B cell (primary cell): ENCODE data around the gene LHX4. TPM values are rescaled to one million over a fixed set of nuclear protein-coding genes. Genes with fewer than 3 reads are reported as not detected.

Experiments
- ATAC-seq: fragments of 200-7000 bp; cut with Tn5 transposase; one replicate; pipeline ENCODE4 v1.10.0; 2021; ENCODE audit warnings: low read depth, mild to moderate bottlenecking, moderate number of reproducible peaks, moderate library complexity
- CTCF ChIA-PET: fragments of 350-600 bp; sonication (Branson Sonifier 250); formaldehyde crosslinking; loops from one replicate; lab custom pipeline; 2021; ENCODE audit warnings: antibody characterized with exemption, inconsistent platforms; lab: Charles Lee
- POLR2A ChIA-PET: fragments of 350-600 bp; sonication (Branson Sonifier 250); formaldehyde crosslinking; loops from one replicate; lab custom pipeline; 2021; ENCODE audit warnings: antibody characterized with exemption; lab: Charles Lee
- DNase-seq: peaks from one replicate; pipeline ENCODE4 v3.0.0; 2013
- H2AFZ ChIP-seq: 2 replicates; pipeline ENCODE4 v1.6.1; 2012; ENCODE audit warnings: mild to moderate bottlenecking, low read depth, low read length; ENCODE audit not compliant: insufficient read depth, poor library complexity, severe bottlenecking
- H3K27ac ChIP-seq, 2 donors: 1 replicate in 1 of 2; 2 replicates in 1 of 2; pipeline ENCODE4 v1.5.1; 2012 to 2013; ENCODE audit warnings: low read length in 2 of 2, mild to moderate bottlenecking in 2 of 2, moderate library complexity in 1 of 2
- H3K27me3 ChIP-seq, 4 experiments: fragments of 200-600 bp in 1 of 4; sonication (generic) in 1 of 4; replicated peaks in 1 of 4; 1 replicate in 2 of 4; 2 replicates in 2 of 4; pipeline versions ENCODE4 v1.6.1 to v1.7.0; 2013 to 2016; ENCODE audit warnings: low read length in 3 of 4, mild to moderate bottlenecking in 2 of 4, mixed read lengths in 1 of 4, moderate library complexity in 1 of 4; ENCODE audit not compliant: insufficient read depth in 4 of 4, control insufficient read depth in 3 of 4; ENCODE audit errors: control extremely low read depth in 1 of 4
- H3K36me3 ChIP-seq, 2 experiments: replicated peaks in 1 of 2; 1 replicate in 1 of 2; 2 replicates in 1 of 2; pipeline versions ENCODE4 v1.6.1 to v1.7.1; 2013; ENCODE audit warnings: low read length in 1 of 2; ENCODE audit not compliant: insufficient read depth in 2 of 2, control insufficient read depth in 1 of 2; ENCODE audit errors: control extremely low read depth in 1 of 2, extremely low read depth in 1 of 2
- H3K4me1 ChIP-seq, 2 donors: fragments of 200-600 bp in 1 of 2; sonication (generic) in 1 of 2; 1 replicate in 1 of 2; 2 replicates in 1 of 2; pipeline versions ENCODE4 v1.5.1 to v1.6.1; 2013 to 2017; ENCODE audit warnings: low read length in 2 of 2; ENCODE audit not compliant: control insufficient read depth in 2 of 2, insufficient read depth in 2 of 2
- H3K4me2 ChIP-seq: replicated peaks from 2 replicates; pipeline ENCODE3; 2012; ENCODE audit warnings: mild to moderate bottlenecking, low read depth, low read length; ENCODE audit not compliant: poor library complexity, severe bottlenecking
- H3K4me3 ChIP-seq, 5 experiments: fragments of 200-600 bp in 1 of 5; sonication (generic) in 1 of 5; 1 replicate in 3 of 5; 2 replicates in 2 of 5; pipeline versions ENCODE4 v1.5.1 to v1.7.0; 2011 to 2016; ENCODE audit warnings: low read length in 4 of 5, mild to moderate bottlenecking in 4 of 5, low read depth in 2 of 5, control low read depth in 1 of 5, moderate library complexity in 1 of 5; ENCODE audit not compliant: insufficient read depth in 1 of 5; ENCODE audit errors: control extremely low read depth in 1 of 5, extremely low read depth in 1 of 5
- H3K79me2 ChIP-seq: fragments of 200-600 bp; sonication (generic); one replicate; pipeline ENCODE4 v1.6.0; 2016; ENCODE audit warnings: low read length; ENCODE audit not compliant: control insufficient read depth, insufficient read depth
- H3K9ac ChIP-seq: fragments of 200-600 bp; sonication (generic); 2 replicates; pipeline ENCODE4 v1.6.1; 2017; ENCODE audit warnings: mild to moderate bottlenecking, low read length, moderate library complexity
- H3K9me3 ChIP-seq, 3 donors: one replicate each; pipeline versions ENCODE4 v1.6.1 to v1.7.1; 2013; ENCODE audit warnings: low read length in 2 of 3; ENCODE audit not compliant: control insufficient read depth in 2 of 3, insufficient read depth in 1 of 3; ENCODE audit errors: control extremely low read depth in 1 of 3
- H4K20me1 ChIP-seq: 2 replicates; pipeline ENCODE4 v1.6.0; 2012; ENCODE audit warnings: mild to moderate bottlenecking, low read length; ENCODE audit not compliant: insufficient read depth, control insufficient read depth, poor library complexity, severe bottlenecking
- H3K27ac Mint-ChIP-seq: one replicate; pipeline ENCODE4 v1.8.0; 2021; ENCODE audit warnings: mixed read lengths
- H3K27me3 Mint-ChIP-seq: one replicate; pipeline ENCODE4 v1.8.0; 2021; ENCODE audit warnings: mixed read lengths
- H3K4me1 Mint-ChIP-seq: one replicate; pipeline ENCODE4 v1.8.0; 2021; ENCODE audit warnings: mixed read lengths
- H3K4me3 Mint-ChIP-seq: one replicate; pipeline ENCODE4 v1.8.0; 2021; ENCODE audit warnings: mixed read lengths
- H3K9me3 Mint-ChIP-seq: one replicate; pipeline ENCODE4 v1.8.0; 2022; ENCODE audit warnings: mixed read lengths; ENCODE audit not compliant: insufficient read depth
- EZH2 ChIP-seq: IDR thresholded peaks from 2 replicates; pipeline ENCODE4 v1.6.1; 2012; ENCODE audit warnings: borderline replicate concordance, low read depth, mild to moderate bottlenecking, moderate library complexity, low read length; ENCODE audit not compliant: insufficient read depth, poor library complexity, severe bottlenecking
- WGBS: methylation state at CpG from one replicate; pipeline ENCODE4 v1.1.5; 2013; ENCODE audit warnings: missing lambda C conversion rate; ENCODE audit not compliant: insufficient coverage; 5-methylcytosine and 5-hydroxymethylcytosine counted together
- intact Hi-C: fragments of 100-400 bp; cut with micrococcal nuclease; formaldehyde crosslinking; loops from one replicate; pipeline ENCODE4 v1.10.0; 2022
- polyA plus RNA-seq: library from polyadenylated mRNA; depleted of rRNA; stranded (reverse); fragments of >200 nt; gene quantifications from 2 replicates; pipeline ENCODE4 v1.2.3, GENCODE V29; 2012
- total RNA-seq, 2 donors: library from RNA; stranded (reverse); fragments of 120-200 nt in 1 of 2; gene quantifications; 1 replicate in 1 of 2; 2 replicates in 1 of 2; pipeline versions ENCODE4 v1.2.3 to v1.2.4, GENCODE V29; 2013 to 2022
- TF ChIP-seq, protein P1 (sequence below): fragments of 200-600 bp; IDR thresholded peaks from one replicate; pipeline ENCODE4 v1.8.0; 2022; ENCODE audit warnings: antibody characterized with exemption, mild to moderate bottlenecking

LHX4 gene
- total and polyA plus RNA-seq, 2 donors (not counting 1 experiment from before 2014, with no cell fraction given), result not detected

DNA sequence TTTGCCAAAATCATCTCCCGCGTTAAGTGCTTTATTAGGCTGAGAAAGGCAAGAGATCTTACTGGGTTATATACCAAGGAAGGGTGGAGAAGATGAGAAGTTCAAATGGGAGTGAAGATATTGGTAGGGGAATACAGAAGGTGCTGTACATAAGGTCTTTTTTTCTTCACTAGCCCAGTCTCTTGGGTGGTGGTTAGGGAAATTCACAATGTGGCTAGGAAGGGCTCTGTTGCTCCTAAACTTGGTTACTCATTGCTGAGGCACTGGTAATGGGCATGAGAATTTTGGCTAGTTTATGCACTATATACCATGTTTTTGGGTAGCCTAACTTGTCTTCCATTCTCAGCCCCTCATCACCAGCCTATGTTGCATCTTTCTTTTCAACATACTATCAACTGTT is 50.6 kb downstream of the LHX4 start:
- H3K9ac ChIP-seq, result no peak overlapping the region
- ATAC-seq, result no peak
- TF ChIP-seq, protein P1, sequence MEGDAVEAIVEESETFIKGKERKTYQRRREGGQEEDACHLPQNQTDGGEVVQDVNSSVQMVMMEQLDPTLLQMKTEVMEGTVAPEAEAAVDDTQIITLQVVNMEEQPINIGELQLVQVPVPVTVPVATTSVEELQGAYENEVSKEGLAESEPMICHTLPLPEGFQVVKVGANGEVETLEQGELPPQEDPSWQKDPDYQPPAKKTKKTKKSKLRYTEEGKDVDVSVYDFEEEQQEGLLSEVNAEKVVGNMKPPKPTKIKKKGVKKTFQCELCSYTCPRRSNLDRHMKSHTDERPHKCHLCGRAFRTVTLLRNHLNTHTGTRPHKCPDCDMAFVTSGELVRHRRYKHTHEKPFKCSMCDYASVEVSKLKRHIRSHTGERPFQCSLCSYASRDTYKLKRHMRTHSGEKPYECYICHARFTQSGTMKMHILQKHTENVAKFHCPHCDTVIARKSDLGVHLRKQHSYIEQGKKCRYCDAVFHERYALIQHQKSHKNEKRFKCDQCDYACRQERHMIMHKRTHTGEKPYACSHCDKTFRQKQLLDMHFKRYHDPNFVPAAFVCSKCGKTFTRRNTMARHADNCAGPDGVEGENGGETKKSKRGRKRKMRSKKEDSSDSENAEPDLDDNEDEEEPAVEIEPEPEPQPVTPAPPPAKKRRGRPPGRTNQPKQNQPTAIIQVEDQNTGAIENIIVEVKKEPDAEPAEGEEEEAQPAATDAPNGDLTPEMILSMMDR, result no peak
- TF ChIP-seq EZH2, result no peak

DNA sequence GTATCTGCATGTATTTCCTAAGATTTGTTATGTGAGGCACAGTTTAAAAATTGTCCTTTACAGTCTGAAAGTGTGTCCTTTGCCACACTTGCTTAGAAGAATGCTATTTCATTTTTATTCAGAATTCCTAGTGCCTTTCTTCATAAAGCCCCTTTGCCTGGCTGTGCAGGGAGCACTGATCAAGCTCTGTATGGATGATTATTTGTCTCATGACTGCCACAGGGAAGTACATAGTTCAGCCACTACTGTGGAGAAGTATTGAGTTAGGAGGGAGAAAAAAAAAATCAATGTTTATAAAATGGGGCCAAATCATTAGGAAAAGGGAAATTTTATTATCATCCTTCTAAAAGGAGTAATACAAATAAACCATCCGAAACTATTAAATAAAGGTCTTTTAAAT is 51.4 kb downstream of the LHX4 start:
- Mint-ChIP-seq H3K27me3 (no peaks in the 10 kb centered on the region), H3K4me1 (peaks cover 2% of the 10 kb centered on the region), H3K27ac (no peak overlapping the region), H3K4me3 (no peak overlapping the region), H3K9me3 (no peaks in the 10 kb centered on the region)
- Histone ChIP-seq H3K4me2 (no peak overlapping the region), H3K9ac (no peak overlapping the region), H2AFZ (no peak overlapping the region), H3K27me3 (no peaks in the 10 kb centered on the region), H3K27ac (no peak overlapping the region), H3K4me3 (no peak overlapping the region), H3K36me3 (peaks cover 5 to 11% of the 10 kb centered on the region in 2 experiments), H4K20me1 (no peaks in the 10 kb centered on the region), H3K9me3 (no peaks in the 10 kb centered on the region), H3K4me1 (peaks cover 0 to 7% of the 10 kb centered on the region in 2 donors), H3K79me2 (no peaks in the 10 kb centered on the region)
- intact Hi-C loops, result no loop called here
- ATAC-seq (no peak), DNase-seq (no peak)
- CTCF ChIA-PET, result no interaction called here
- no CpG with 5 or more reads among the region's 1 CpG for WGBS
- TF ChIP-seq EZH2, result no peak
- TF ChIP-seq, protein P1, result no peak
- POLR2A ChIA-PET, result no interaction called here

More for the DNA sequence above, 50.6 kb downstream of the LHX4 start:
- intact Hi-C loops, result no loop called here
- Mint-ChIP-seq H3K27ac (no peak overlapping the region), H3K4me1 (peaks cover 2% of the 10 kb centered on the region), H3K27me3 (no peaks in the 10 kb centered on the region), H3K4me3 (no peak overlapping the region), H3K9me3 (no peaks in the 10 kb centered on the region)
- Histone ChIP-seq H2AFZ (no peak overlapping the region), H3K9me3 (no peaks in the 10 kb centered on the region), H3K4me3 (no peak overlapping the region), H3K4me2 (no peak overlapping the region), H3K36me3 (peaks cover 5 to 13% of the 10 kb centered on the region in 2 experiments), H3K27me3 (no peaks in the 10 kb centered on the region), H4K20me1 (no peaks in the 10 kb centered on the region), H3K4me1 (peaks cover 0 to 7% of the 10 kb centered on the region in 2 donors), H3K79me2 (no peaks in the 10 kb centered on the region), H3K27ac (no peak overlapping the region)
- CTCF ChIA-PET, result no interaction called here
- no peak for DNase-seq
- WGBS, result no CpG with 5 or more reads among the region's 2 CpGs
- POLR2A ChIA-PET, result no interaction called here
